Testis (tissue), 2 donors: Measurements from ENCODE around the gene GALNT7.

Experiments
- POLR2A ChIP-seq: fragments of 450-650 bp; IDR thresholded peaks from one replicate; pipeline ENCODE4 v1.6.1; 2017; ENCODE audit warnings: antibody characterized with exemption, mild to moderate bottlenecking, moderate library complexity
- TF ChIP-seq, protein P1 (sequence below), 3 experiments: fragments of 450-650 bp in 2 of 3; fragments of 200-600 bp in 1 of 3; sonication (generic) in 1 of 3; IDR thresholded peaks; one replicate each; pipeline ENCODE4 v1.5.1; 2016 to 2019; ENCODE audit warnings: antibody characterized with exemption in 3 of 3, mild to moderate bottlenecking in 2 of 3, moderate library complexity in 1 of 3

DNA sequence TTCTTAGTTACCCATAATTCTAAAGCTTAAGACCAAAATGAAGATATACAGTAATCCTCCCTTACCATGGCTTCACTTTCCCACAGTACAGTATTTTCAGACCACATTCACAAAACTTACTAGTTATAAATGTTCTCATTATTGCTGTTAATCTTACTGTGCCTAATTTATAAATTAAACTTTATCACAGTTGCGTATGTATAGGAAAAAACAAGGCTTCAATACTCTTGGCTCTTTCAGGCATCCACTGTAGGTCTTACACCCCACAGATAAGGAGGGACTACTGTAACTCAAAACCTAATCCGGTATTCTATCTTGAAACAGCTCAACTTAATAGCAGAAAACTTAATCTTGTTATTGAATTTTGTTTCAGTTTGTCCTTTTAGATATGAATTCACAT is 162.0 kb downstream of the GALNT7 start:
- TF ChIP-seq, protein P1, sequence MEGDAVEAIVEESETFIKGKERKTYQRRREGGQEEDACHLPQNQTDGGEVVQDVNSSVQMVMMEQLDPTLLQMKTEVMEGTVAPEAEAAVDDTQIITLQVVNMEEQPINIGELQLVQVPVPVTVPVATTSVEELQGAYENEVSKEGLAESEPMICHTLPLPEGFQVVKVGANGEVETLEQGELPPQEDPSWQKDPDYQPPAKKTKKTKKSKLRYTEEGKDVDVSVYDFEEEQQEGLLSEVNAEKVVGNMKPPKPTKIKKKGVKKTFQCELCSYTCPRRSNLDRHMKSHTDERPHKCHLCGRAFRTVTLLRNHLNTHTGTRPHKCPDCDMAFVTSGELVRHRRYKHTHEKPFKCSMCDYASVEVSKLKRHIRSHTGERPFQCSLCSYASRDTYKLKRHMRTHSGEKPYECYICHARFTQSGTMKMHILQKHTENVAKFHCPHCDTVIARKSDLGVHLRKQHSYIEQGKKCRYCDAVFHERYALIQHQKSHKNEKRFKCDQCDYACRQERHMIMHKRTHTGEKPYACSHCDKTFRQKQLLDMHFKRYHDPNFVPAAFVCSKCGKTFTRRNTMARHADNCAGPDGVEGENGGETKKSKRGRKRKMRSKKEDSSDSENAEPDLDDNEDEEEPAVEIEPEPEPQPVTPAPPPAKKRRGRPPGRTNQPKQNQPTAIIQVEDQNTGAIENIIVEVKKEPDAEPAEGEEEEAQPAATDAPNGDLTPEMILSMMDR (IDR thresholded peaks at IDR 0.05) = no peak
- TF ChIP-seq POLR2A = no peak
